Measurements from ENCODE around the gene ARF5. TPM values are rescaled to one million over a fixed set of nuclear protein-coding genes. Genes with fewer than 3 reads are reported as not detected.

The ARF5 gene
- total and polyA plus RNA-seq, 10 donors: 79.5 to 197 (median 117) TPM

GRCh38 chr7:127586346-127586745 is 1.9 kb upstream of the ARF5 start:
- intact Hi-C loops (cut with DNase I; ENCODE audit: low total_unique reads): loop anchor here (5.0 to 10.0 kb wide), 3 partner anchors 66 to 618 kb away; partner anchors contain the start of genes SND1 and ZNF800

GRCh38 chr7:127587663-127588018 is 570 bp upstream of the ARF5 start:
- TF ChIP-seq CTCF (IDR thresholded peaks at IDR 0.05 in 8 of 11, conservative IDR thresholded peaks at IDR 0.05 in 3 of 11) (no peak), POLR2A (IDR thresholded peaks at IDR 0.05) (no peak), POLR2AphosphoS5 (IDR thresholded peaks at IDR 0.05) (no peak)
- Histone ChIP-seq H3K9me3 (no peaks in the 10 kb centered on the region), H3K4me3 (peak overlapping the region; percentile 73 to 99 (median 90)), H3K4me1 (peaks cover 31 to 73% (median 55%) of the 10 kb centered on the region in 6 donors), H3K27ac (peak overlapping the region; percentile 77 to 97 (median 88)), H3K36me3 (peaks cover 4 to 41% (median 22%) of the 10 kb centered on the region in 6 donors), H3K27me3 (replicated peaks in 1 of 7) (no peaks in the 10 kb centered on the region)
- peak; percentile 89 for DNase-seq
- WGBS, 5 donors: 53 to 74% (median 58%) methylated on average over 19 to 20 of the region's 20 CpGs
- intact Hi-C loops (cut with DNase I; ENCODE audit: low total_unique reads): loop anchor here (5.0 to 10.0 kb wide), 3 partner anchors 65 to 617 kb away; partner anchors contain the start of genes SND1 and ZNF800

More at GRCh38 chr7:127586346-127586745, 1.9 kb upstream of the ARF5 start:
- no peak for DNase-seq
- H3K9me3 ChIP-seq: no peaks in the 10 kb centered on the region
- TF ChIP-seq POLR2AphosphoS5 (IDR thresholded peaks at IDR 0.05): no peak
- WGBS, 5 donors: 94 to 98% (median 95%) methylated on average over 2 of the region's 2 CpGs
- peaks cover 4 to 41% (median 27%) of the 10 kb centered on the region in 6 donors for H3K36me3 ChIP-seq
- H3K4me1 ChIP-seq: peaks cover 40 to 86% (median 68%) of the 10 kb centered on the region in 6 donors
- H3K27ac ChIP-seq: peak overlapping the region in 1 of 8 donors; percentile 97
- peak overlapping the region in 1 of 8 donors; percentile 78 for H3K4me3 ChIP-seq
- H3K27me3 ChIP-seq (replicated peaks in 1 of 7): no peaks in the 10 kb centered on the region

- H3K4me3 ChIP-seq: peak overlapping the region; percentile 73 to 99 (median 90)
- no peak for TF ChIP-seq POLR2A (IDR thresholded peaks at IDR 0.05)
- TF ChIP-seq CTCF (IDR thresholded peaks at IDR 0.05 in 8 of 11, conservative IDR thresholded peaks at IDR 0.05 in 3 of 11): peak in 1 of 11 experiments; percentile 12
- no peak for TF ChIP-seq POLR2AphosphoS5 (IDR thresholded peaks at IDR 0.05)
- H3K9me3 ChIP-seq: no peaks in the 10 kb centered on the region
- WGBS, 5 donors: 8 to 11% (median 9%) methylated on average over 24 to 43 of the region's 43 CpGs
- intact Hi-C loops (cut with DNase I; ENCODE audit: low total_unique reads): loop anchor here (5.0 to 10.0 kb wide), 3 partner anchors 63 to 616 kb away; partner anchors contain the start of genes SND1 and ZNF800
- no peaks in the 10 kb centered on the region for H3K27me3 ChIP-seq (replicated peaks in 1 of 7)
- no peak for DNase-seq
- H3K4me1 ChIP-seq: peaks cover 20 to 63% (median 43%) of the 10 kb centered on the region in 6 donors
- H3K36me3 ChIP-seq: peaks cover 4 to 41% (median 18%) of the 10 kb centered on the region in 6 donors
- H3K27ac ChIP-seq: peak overlapping the region; percentile 77 to 97 (median 88)
These were observed 679 bp downstream of the ARF5 start for GRCh38 chr7:127588697-127589482.

DNA sequence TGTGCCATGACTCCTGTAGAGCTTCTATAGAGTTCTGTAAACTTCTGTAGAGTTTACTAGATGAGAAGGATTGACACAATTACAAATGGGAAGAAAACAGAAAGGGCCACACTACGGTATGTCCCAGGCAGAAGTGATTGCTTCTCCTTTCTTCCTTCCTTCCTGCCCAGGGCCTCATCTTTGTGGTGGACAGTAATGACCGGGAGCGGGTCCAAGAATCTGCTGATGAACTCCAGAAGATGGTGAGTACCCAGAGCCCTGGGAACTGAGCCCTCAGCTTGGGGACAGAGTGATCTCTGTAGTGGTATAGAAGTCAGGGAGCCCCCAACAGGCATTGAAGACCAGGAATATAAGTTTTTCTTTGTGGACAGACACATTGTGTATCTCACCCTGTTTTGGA is 1.7 kb downstream of the ARF5 start:
- Histone ChIP-seq H3K27ac (peak overlapping the region in 3 of 8 donors; percentile 45 to 97 (median 93)), H3K36me3 (peaks cover 4 to 41% (median 18%) of the 10 kb centered on the region in 6 donors), H3K9me3 (no peaks in the 10 kb centered on the region), H3K27me3 (replicated peaks in 1 of 7) (no peaks in the 10 kb centered on the region), H3K4me3 (peak overlapping the region in 2 of 8 donors; percentile 92 to 99), H3K4me1 (peaks cover 10 to 61% (median 36%) of the 10 kb centered on the region in 6 donors)
- no peak for DNase-seq
- WGBS, 5 donors: 43 to 82% (median 64%) methylated on average over 3 of the region's 3 CpGs
- TF ChIP-seq CTCF (IDR thresholded peaks at IDR 0.05 in 8 of 11, conservative IDR thresholded peaks at IDR 0.05 in 3 of 11): no peak
- no peak for TF ChIP-seq POLR2AphosphoS5 (IDR thresholded peaks at IDR 0.05)
- no peak for TF ChIP-seq POLR2A (IDR thresholded peaks at IDR 0.05)
- intact Hi-C loops (cut with DNase I; ENCODE audit: low total_unique reads): loop anchor here (5.0 to 10.0 kb wide), 3 partner anchors 62 to 615 kb away; partner anchors contain the start of genes SND1 and ZNF800
